Caki2 (cell line): ENCODE data around the gene CCDC144A. TPM values are rescaled to one million over a fixed set of nuclear protein-coding genes. Genes with fewer than 3 reads are reported as not detected.
"Not testable (repeated sequence)": the region's sequence is repeated elsewhere in the genome, so short reads cannot be mapped to it uniquely, and the experiment has no call there.

Experiments used
- DNase-seq: peaks from one replicate; pipeline ENCODE4 v3.0.0-alpha.2; 2015; ENCODE audit warnings: low read depth
- in situ Hi-C: cut with HindIII; loops from 2 replicates; pipeline ENCODE4 v1.10.0; 2016; ENCODE audit warnings: low sequenced_read_pairs, low pct_unique_long_range_greater_than_20kb, mixed read lengths
- total RNA-seq: library from RNA; depleted of rRNA; stranded (reverse); fragments of >200 nt; shearing (Covaris generic); gene quantifications from 2 replicates; pipeline ENCODE4 v1.2.3, GENCODE V29; 2014; ENCODE audit warnings: low replicate concordance

Gene CCDC144A
- total RNA-seq, 1 experiment from 2014 or later: not detected

DNA sequence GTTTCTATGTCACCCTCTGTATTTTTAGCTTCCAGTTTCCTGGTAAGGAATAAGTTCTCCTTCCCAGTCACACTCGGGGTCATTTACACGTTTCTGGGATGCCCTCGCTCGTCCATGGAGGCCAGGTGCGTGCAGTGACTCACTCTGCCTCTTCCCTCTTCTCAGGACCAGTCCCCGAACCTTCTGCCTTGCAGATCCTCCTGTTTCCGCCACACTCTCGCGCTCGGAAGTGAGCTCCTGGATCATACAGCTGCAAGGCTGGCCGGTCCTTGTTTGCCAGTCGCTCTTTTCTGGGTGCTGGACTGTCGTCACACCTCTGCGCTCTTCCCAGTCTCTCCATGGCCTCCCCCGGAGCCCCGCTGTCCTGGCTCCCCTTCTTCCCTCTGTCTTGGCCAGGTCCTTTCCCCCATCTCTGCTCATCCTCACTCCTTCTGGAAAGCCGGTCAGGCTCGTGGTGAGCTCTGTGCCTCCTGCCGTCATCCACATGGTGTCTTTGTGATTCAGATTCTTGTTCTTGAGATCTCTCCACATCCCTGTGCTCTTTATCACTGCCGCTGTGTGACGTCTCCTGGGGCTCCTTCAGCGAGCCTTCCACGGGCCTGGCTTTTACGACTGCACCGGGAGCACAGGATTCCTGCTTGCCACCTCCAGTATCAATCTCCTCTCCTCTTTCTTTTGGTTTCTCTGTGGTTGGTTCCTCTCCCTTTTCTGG lies 55.6 kb downstream of the CCDC144A start:
- DNase-seq, in situ Hi-C loops: not testable (repeated sequence)

DNA sequence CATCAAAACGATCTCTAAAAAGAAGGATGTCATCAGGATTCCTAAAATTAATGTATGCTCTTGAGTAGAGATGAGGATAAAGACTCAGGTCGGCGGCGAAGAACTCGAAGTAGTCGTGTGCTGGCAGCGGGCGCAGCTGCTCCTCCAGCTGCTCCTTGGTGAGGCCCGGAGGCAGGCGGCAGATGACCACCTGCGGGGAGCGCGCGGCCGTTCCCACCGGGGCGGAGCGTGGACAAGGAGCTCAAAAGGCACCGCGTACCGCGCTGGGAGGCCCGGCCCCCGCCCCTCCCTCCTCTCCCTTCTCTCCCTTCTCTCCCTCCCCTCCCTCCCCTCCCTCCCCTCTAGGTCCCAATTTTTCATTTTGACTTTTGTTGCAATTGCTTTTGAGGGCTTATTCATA lies 56.5 kb downstream of the CCDC144A start:
- DNase-seq, in situ Hi-C loops: not testable (repeated sequence)

DNA sequence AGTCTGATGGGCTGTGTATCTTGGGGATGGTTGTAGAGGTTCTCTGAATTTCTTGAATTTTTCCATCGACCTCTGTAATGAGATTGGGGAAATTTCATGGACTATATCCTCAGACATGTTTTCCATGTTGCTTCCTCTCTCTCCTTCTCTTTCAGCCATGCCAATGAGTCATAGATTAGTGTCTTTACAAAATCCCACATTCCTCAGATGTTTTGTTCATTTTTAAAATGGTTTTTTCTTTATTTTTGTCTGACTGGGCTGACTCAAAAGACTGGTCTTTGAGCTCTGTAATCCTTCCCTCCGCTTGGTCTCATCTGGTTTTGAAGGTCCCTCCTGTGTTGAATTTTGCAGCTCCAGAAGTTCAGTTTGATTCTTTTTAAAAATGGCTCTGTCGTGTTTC lies 60.5 kb downstream of the CCDC144A start:
- DNase-seq, in situ Hi-C loops: not testable (repeated sequence)

DNA sequence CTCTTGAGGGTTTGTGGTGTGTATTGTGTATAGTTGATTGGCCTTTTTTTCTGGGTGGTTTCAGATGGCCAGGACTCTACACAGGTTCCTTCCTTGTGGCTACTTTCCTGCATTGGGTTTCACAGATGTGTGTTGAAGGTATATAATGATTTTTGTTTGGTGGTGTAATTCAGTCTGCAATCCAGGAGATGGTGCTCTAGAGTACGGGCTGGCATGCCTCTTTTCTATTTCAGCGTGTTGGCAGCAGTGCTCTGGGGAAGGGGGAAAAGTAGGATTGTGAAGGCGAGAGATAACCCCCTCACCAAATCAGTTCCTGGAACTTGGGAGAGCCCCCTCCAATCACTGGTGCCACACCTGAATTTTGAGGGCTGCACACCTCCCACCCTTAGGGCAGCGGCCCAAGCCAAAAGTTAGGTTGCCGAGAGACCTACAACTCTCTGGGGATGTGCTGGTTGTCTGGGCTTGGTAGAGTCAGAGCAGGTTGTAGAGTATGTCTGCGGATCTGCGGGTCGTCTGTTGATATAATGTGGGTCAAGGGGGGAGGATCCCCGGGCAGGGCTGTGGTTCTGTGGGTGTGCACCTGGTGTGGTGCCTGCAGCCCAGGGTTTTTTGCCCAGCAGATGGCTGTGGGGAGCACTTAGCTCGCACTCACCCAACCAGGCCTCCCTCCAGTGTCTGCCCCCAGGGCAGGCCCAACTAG lies 61.3 kb downstream of the CCDC144A start:
- peak; percentile 1 for DNase-seq
- in situ Hi-C loops: not testable (repeated sequence)

DNA sequence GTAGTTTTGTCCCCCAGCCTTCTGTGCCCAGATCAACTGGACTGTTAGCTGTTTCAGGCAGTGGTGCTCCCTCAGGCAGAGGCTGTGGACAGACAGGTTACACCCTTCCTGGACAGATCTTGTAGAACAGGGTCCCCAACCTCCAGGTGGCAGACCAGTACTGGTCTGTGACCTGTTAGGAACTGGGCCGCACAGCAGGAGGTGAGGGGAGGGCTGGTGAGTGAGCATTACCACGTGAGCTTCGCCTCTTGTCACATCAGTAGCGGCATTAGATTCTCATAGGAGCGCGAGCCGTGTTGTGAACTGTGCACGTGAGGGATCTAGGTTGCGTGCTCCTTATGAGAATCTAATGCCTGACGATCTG lies 61.9 kb downstream of the CCDC144A start:
- in situ Hi-C loops, DNase-seq: not testable (repeated sequence)

DNA sequence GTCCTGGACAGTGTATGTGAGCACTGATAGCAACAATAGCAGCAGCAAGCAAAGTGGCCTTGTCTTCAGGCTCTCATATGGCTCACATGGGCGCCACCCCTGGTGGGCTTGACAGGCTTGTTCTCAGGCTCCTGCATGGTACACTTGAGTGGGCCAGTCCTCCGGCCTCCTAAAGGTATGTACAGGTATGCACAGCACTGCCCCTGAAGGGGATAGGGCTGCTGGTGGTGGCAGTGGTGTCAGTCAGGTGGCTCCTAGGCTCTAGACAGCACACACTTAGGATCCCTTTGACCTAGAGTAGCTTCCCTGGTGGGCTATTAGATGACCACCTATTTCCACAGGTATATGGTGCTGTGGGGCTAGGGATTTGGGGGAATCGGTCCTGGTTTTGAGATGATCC lies 67.5 kb downstream of the CCDC144A start:
- DNase-seq, in situ Hi-C loops: not testable (repeated sequence)

DNA sequence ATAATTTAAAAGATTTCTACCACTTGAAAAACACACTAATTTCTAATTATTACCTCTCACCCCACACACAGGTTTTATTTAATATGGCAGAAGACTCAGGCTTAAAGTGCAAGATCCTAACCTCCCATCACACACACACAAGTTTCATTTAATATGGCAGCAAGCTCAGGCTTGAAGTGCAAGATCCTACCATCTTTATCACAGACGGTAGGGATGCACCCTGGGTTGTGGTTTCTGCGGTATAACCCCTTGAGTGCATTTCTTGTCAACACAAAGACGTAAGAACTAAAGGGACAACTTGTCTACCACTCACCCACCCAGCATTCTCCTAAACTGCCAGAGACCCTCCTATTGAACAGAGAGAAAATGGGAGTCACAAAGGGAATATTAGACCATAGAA lies 68.1 kb downstream of the CCDC144A start:
- in situ Hi-C loops, DNase-seq: not testable (repeated sequence)

DNA sequence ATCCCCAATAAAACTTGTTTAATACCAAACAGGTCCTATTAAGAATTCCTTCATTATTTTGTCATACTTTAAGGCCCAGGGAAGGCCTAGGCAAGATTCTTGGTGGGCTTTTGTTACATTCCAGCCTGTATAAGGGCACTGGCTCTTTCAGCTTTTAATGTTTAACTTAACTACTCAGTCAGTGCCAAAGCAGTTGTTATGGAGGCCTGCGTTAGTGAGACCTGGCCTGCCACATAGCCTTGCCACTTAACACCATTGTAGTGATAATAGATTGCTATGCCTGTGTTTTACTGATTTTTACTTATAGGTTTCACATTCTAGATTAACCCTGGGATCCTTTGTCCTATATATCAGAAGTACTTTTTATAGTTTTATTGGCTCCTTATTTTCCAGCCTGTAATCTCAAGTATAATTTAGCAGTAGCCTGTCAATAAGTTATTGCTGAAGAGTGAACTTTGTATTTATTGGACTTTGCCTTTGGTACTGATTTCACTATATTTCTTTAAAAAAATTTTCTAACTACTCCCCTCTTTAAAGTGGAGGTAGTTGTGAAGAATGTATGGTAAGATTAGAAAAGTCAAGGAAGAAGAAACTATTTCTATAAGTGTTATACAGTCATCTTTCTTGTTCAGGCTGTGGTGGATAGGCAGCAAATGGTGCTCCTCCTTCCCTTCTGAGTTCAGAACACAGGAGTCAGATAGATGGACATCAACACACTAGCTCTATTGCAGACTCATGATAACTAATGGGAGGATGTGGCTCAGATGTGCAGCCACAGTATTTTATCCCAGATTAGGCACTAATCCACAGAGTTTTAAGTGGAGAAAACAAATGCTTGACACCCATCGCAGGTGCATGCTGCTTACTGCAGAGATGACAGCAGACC lies 78.5 kb downstream of the CCDC144A start:
- DNase-seq, in situ Hi-C loops: not testable (repeated sequence)

DNA sequence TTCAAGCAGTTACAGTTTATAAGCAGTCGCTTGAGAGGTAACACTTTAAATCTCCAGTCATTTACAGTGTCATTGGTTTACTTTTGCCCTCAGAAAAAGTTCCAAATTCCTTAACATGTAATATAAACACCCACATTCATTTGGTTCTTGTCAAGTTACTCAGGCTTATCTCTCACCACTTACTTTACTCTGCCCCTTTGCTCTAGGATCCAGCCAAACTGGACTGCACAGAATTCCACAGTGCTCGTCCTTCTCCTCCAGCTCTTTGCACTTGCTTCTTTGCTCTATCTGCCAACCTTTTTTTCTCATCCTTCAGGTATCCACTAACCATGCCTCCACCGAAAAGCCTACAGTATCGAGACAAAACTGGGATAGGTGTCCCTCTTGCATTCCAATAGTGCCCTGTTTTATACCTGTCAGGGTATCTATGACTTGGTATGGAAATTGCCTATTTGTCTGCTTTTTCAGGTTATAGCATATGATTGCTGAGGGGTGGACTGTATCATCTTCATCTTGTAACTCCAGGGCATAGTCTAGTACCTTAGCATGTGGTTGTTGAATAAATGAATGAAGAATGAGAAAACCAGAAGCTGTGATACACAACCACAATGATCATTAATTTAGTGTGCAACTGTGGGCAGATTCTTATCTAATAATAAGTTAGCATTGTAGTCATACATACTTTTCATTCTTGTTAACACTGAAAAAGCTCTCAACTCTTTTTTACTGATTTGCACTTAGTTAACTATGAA lies 82.5 kb downstream of the CCDC144A start:
- in situ Hi-C loops, DNase-seq: not testable (repeated sequence)

DNA sequence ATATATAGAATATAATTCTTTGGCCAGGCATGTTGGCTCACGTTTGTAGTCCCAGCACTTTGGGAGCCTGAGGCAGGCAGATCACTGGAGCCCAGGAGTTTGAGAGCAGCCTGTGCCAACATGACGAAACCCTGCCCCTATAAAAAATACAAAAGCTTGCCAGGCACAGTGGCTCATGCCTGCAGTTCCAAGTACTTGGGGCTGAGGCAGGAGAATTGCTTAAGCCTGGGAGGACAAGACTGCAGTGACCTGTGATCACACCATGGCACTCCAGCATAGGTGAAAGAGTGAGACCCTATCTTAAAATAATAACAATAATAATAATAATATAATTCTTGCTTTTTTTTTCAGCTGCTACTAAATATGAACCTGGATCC lies 83.1 kb downstream of the CCDC144A start:
- in situ Hi-C loops, DNase-seq: not testable (repeated sequence)

DNA sequence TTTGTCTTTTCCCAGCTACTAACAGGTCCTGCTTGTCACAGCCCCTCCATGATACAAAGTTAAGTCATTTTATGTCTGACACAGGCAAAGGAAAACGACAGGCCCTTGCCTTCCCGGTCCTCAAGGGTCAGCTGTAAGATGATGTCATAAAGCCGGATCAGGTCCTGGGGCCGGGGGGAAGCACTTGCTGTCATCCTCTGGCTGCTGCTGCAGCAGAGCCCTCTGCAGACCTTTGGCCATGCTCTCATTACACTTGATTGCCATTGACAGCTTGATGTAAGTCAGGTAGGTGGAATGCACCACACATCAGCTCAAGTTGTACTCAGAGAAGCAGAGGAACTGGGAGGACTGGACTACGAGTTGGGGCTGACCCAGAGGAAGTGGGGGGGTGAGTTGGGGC lies 97.8 kb downstream of the CCDC144A start:
- in situ Hi-C loops, DNase-seq: not testable (repeated sequence)

DNA sequence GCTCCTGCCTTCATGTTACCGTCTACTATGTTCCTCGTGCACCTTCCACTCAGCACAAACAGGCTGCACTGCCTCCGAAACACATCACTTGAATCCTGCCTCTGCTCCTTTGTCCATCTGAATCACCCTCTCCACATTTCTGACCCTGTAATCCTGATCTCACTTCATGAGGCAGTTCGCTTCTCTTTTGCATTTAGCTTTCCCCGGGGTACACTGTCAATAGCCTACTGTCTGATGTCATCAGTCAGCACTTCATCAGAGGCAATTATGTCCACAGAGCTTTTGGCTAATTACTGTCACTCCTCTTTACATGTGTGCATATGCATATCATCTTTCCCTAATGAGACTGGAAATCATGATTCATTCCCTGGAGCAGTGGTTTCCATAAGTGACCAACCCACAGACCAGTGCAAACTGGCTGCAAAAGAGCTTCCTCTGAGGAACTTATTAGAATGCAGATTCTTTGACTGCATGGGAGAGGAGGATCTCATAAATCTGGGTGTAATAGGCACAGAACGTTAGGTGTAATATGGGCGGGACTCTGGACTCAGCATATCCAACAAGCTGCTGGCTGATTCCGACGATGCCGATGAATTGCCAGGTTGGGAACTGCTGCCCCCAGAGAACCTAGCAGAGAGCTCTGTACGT lies 99.0 kb downstream of the CCDC144A start:
- DNase-seq, in situ Hi-C loops: not testable (repeated sequence)

DNA sequence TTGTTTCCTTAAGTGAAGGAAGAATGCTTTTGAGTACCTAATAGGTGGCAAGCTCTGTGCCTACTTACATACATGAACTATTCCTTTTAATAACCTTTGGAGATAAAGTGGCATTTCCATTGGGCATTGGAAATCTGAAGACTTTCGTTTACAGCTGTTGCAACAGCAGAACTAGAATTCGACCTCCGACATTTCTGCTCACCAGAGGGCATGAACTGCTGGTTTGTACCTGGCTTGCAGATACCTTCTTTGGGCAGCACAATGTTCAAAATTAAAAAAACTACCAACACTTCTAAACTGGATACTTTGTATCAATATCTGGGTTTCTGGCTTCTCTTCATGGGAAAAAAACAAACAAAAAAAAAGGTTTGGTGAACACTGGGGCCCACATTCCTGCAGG lies 99.6 kb downstream of the CCDC144A start:
- DNase-seq, in situ Hi-C loops: not testable (repeated sequence)

DNA sequence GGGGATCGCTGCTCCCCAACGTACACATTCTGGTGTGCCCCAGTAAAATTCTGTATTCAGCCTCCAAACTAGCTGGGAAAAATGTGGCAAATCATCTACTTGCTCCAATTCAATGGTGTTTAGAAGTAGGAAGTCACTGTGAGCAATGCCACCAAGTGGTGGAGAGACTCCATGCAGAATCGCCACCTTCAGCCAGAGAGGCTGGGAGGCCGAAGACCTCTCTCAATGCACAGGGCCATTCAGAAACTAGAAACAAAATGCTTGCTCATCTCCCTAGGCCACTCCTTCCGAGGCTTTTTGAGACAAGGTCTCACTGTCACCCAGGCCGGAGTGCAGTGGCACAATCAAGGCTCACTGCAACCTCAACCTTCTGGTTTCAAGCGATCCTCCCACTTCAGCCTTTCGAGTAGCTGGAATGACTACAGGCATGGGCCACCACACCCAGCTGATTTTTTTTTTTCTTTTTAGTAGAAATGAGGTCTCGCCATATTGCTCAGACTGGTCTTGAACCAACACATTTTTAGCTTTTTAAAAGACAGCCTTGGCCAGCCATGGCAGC lies 100.4 kb downstream of the CCDC144A start:
- in situ Hi-C loops, DNase-seq: not testable (repeated sequence)

DNA sequence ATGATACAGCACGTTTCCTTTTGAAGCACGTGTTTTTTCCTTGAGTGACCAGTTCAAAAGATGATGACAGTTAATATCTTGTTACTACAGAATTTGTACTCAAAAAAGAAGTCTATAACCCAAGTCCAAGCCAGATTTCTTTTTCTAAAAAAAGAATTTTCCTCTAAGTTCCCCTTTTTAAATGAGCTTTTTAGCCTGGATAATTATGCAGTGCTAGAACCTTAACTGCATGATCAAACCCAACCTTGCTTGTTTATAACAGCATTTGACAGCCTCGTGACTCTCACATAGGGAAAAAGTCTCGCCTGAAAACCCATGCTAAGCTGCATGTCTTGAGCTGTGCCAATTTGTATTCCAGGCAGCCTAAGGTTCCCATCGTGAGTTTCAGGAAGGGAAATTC lies 104.2 kb downstream of the CCDC144A start:
- DNase-seq: peak; percentile 28
- in situ Hi-C loops: not testable (repeated sequence)

DNA sequence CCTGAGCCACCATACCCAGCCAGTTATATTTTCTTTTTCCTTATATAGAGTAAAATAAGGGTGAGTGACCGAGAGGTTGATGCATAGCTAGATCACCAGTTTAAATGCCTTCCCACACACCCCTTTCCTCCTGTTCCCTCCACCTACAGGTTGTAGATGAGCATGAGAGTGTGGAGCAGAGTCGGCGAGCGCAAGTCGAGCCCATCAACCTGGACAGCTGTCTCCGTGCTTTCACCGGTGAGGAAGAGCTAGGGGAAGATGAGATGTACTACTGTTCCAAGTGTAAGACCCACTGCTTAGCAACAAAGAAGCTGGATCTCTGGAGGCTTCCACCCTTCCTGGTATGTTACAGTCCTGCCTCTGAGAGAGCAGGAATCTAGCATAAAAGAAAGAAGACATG lies 105.9 kb downstream of the CCDC144A start:
- in situ Hi-C loops: not testable (repeated sequence)

DNA sequence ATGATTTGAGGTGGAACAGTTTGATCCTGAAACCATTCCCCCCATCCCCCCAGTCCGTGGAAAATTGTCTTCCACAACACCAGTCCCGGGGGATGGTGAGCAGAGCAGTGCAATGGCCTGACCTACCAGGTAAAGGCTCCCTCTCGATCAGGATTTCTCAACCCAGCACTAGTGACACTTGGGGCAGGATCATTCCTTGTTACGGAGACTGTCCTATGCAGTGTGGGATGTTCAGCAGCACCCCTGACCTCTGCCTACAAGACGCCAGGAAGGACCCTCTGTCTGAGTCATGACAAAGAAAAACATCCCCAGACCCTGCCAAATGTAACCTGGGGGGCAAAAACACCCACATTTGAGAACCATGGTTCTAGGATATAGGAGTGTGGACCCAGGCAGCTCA lies 114.8 kb downstream of the CCDC144A start:
- in situ Hi-C loops: not testable (repeated sequence)

More for the DNA sequence above, 105.9 kb downstream of the CCDC144A start:
- DNase-seq: not testable (repeated sequence)

More for the DNA sequence above, 114.8 kb downstream of the CCDC144A start:
- not testable (repeated sequence) for DNase-seq
